COR-L47 (cell line): ENCODE results near the gene POU2F1.
A peak's percentile ranks its signal among the peaks of the same experiment; 100 is the strongest.
"Not testable (repeated sequence)": the region's sequence is repeated elsewhere in the genome, so short reads cannot be mapped to it uniquely, and the experiment has no call there.

Experiments used
- DNase-seq: peaks from one replicate; lab custom pipeline; 2025; lab: John Stamatoyannopoulos, UW

POU2F1 gene

DNA sequence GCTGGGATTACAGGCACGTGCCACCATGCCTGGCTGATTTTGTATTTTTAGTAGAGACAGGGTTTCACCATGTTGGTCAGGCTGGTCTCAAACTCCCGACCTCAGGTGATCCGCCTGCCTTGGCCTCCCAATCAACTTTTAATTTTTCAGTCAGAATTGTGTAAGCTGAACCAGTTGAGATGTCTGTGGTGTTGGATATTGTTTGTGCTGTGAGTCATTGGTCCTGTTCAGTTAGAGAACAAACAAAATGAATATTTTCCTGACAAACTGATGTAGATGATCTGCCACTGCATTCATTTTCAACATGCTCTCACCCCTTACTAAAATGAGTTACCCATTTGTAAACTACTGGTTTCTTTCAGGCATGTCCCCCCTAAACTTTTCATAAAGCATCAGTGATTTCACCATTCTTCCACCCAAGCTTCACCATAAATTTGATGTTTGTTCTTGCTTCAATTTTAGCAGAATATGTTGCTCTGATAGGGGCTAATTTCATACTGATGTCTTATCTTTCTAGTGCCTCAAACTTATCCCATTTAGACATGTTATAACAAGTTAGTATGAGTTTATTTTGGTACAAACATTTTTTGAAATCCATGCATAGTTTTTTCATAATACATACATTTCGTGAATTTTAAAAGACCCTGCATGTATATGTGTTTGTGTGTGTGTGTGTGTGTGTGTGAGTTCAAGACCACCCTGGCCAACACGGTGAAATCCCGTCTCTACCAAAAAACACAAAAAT is 15.2 kb upstream of the POU2F1 start:
- DNase-seq: not testable (repeated sequence)

DNA sequence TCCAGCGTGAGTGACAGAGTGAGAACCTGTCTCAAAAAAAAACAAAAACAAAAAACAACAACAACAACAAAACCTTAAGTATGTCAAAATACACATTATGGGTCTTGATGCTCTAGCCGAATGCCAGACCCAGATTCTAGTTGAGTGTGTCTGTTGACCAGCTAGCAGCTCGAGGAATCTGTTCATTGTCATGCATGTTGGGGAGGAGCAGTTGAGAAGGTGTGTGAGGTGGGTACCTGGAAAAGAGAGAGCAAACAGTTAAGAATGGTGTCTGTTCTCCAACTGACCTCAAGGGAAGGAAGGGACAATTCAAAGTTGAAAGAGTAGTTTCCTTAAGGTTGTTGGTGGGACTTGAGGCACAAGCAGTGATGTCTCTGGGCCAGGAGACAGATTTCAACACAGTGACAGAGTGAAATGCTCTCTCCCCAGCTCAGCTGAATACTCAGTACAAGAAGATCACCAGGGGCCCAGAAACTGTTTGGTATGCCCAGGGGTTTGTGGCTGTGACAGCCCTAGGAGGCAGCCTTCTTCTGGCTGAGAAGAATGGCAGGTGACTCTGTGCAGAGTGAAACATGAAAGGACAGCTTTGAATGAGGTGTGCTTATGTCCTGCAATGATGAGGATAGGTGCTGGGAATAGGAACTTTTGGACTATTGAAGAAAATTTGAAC is 14.4 kb upstream of the POU2F1 start:
- no peak for DNase-seq

DNA sequence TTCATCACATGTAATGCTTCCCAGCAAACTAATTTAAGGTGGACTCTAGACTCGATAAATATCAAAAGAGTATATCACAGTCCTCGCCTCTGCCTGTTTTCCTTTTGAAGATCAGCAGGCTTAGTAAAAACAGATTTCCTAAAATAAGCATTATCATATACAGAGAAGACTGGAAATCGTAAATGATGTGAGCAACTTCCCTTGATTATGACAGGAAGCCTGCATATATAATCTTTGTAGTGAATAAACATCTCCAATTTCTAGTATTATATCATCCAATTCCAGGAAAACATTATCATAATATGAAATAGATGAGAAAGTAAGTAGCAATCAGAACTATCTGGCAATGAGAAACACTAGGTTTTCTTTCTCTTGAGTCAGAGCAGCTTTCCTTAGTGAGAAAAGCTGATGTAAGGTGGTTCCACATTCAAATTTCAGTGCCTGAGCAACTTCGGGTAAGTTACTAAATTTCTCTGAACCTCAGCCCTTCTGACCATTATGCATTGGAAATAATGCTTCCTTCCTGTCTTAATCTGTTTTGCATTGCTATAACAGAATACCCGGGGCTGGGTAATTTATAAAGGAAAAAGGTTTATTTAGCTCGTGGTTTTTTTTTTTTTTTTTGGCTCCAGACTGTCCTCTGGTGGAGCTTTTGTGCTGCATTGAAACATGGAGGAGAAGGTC is 12.6 kb upstream of the POU2F1 start:
- DNase-seq: no peak

GRCh38 chr1:167208624-167208976 is 12.1 kb upstream of the POU2F1 start:
- DNase-seq: no peak

GRCh38 chr1:167209044-167209443 is 11.6 kb upstream of the POU2F1 start:
- DNase-seq: no peak

DNA sequence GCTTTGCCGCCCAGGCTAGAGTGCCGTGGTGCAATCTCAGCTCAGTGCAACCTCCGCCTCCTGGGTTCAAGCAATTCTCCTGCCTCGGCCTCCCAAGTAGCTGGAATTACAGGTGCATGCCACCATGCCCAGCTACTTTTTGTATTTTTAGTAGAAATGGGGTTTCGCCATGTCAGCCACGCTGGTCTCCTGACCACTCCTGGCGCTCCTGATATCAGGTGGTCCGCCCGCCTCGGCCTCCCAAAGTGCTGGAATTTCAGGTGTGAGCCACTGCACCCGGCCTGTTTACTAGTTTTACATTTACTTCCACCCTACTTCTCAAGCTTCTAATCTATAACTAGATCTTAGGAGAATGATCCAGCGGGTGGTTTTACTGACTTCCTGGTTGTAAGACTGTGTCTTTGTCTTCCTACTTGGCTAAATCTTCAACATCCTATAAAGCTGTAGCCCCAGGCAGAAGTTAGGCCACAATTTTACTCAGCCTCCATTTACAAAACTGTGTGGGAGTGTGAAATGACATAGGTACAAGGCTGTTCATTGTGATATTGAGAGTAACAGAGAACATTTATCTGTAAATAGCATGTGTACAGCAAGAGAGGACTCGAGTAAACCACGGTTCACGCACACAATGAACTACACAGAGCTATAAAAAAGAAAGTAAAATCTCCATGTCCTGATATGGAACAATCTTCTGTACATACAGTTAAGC is 9.6 kb upstream of the POU2F1 start:
- no peak for DNase-seq

DNA sequence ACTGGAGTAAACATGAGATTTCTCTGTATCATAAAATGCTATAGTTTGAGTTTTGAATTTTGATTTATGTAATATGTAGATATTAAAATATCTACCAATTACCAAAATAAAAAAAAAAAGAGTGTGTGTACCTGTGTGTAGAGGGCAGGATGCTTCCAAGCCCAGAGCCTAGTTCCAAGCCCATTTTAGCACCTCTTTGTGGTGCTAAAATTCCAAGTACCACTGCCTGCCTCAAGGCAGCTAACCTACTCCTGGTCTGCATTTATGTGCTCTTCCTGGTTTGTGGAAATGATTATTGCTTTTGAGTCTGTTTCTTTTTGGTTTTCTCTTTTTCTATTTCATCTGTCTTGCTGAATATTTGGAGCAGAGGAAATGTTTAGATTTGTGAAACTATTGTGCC is 8.7 kb upstream of the POU2F1 start:
- DNase-seq: no peak

DNA sequence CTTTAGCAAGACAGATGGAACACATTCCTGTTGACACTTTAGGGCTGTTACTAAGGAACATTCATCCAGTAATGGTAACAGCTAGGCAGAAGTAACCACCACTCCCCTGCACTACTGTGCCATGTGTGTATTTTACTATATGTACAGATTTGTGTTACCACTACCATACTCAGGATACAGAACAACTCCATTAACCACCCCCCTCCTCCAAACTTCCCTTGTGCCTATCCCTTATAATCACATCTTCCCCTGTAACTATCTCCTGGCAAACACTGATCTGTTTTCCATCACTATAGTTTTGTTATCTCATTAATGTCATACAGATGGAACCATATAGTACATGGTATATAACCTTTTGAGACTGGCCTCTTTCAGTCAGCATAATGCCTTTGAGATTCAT is 3.9 kb upstream of the POU2F1 start:
- DNase-seq: no peak

- peak; percentile 57 for DNase-seq
Observed at GRCh38 chr1:167219194-167219593, 1.5 kb upstream of the POU2F1 start.

DNA sequence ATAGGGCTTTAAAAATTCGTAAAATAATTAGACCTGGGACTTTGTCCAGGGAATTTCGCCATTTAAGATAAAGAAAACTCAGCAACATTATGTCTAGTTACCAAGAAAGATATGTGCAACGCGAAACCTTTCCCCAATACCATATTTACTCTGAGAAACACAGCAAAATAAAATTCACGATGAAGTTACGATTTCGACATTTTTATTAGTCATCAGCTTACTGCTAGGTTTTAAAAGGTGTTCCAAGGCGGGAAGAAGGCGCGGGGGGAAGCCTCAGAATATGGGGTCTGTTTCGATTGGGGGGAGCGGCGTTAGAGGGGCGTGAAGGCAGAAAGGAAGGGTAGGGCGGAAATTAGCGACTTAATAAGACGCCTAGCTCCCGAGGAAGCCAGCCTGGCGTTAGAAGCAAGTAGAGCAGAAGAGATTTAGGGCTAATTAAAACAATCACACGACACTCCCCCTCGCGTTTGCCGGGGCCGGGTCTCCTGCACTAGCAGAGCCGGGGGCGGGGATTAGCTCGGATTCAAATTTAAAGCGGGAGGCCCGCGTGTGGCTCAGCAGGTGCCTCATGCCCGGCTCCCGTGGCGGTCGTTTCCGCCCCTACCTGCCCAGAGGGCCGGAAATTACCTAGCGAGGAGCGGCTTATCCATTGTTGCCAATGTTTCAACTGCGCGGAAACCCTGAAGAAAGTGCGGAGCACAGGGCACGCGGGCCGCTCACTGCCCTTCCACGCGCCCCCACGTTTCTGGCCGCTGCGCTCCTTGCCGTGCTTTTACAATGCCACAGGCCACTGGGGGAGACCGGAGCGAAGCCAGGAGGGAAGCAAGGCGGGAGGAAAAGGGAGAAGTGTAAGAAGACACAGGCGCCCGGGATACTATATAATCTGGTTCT is 795 bp upstream of the POU2F1 start:
- DNase-seq: peak; percentile 99

DNA sequence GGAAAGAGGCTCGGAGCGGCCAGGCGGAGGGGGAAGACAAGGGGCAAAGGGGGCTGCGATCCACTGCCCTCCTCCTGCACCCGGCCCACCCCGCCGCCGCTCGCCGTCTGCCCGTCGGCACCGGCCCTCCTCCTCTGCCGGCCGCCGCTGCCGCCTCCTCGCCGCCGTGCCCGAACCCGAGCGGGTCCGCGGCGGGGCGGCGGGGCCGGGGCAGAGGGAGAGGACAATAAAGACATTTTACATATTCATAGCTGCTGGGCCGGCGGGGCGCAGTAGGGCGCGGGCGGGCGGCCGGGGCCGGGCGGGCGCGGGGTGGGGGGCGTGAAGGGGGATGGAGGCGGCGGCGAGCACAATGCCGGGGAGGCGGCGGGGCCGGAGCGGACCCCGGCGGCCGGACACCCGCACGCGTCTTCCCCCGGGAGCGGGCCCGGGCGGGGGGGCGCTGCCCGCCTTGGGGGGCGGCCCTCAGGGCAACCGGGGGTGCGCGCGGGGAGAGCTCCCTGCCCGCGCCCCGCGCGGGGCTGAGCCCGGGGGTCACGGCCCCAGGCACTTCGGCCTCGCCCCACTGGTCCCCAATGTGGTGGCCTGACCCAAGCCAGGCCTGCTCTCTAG is 546 bp downstream of the POU2F1 start:
- DNase-seq: no peak

DNA sequence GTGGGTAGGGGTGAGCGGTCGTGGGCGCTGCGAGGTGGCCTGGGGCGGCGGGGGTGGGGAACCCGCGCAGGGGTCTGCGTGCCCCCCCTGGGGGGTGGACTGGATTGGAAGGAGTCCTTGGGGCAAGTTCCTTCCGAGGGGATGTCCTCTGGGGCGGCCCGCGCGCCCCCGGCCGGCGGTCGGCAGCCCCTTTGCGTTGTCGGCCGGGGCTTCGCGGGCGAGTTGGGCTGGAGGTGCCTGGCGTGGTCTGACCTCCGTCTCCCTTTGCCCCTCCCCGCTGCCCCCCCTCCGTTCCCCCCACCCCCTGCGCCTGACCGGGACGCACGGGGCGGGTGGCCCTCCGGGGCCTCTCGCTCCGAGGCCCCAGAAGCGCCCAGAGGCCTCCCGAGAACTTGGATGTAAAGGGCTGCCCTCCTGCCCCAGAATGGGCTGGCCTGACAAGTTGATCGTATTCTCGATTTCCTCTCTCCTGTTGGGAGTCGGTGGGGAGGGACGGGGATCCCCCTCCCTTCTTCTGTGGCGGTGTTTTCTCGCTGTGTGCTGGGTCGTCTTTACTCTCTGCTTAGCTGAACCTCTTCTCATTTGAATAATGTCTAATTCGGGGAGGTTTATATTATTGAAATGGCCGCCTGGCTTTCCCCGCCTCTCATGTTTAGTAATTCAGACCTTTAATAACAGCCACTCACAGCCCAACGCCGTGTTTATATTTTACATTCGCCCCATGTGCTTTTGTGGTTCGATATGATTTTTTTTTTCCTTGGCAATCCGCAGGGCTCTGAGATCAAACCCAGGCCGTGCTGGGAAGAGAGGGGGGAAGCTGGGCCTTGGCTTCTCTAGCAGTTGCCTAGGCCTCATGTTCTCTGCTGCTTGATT is 1.3 kb downstream of the POU2F1 start:
- DNase-seq: peak; percentile 42

GRCh38 chr1:167223144-167224103 is 2.7 kb downstream of the POU2F1 start:
- DNase-seq: no peak

GRCh38 chr1:167224734-167225235 is 4.1 kb downstream of the POU2F1 start:
- DNase-seq: not testable (repeated sequence)

DNA sequence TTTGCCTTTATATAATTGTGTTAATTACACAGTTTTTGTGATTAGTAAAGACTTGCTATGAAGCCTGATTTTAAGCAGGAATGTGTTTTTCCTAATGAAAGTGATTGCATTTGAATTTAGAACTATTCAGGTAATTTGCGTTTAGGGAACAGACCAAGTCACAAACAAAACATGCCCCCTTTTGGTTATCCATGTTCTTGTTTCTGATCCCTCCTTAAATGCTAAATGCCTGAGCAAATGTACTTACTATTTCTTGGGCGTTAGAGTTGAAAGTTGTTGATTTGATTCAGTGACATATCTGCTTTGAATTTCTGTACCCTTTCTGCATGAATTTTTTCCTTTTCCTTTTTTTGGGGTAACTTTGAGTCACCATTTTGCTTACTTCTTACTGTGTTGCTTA is 5.2 kb downstream of the POU2F1 start:
- DNase-seq: no peak

DNA sequence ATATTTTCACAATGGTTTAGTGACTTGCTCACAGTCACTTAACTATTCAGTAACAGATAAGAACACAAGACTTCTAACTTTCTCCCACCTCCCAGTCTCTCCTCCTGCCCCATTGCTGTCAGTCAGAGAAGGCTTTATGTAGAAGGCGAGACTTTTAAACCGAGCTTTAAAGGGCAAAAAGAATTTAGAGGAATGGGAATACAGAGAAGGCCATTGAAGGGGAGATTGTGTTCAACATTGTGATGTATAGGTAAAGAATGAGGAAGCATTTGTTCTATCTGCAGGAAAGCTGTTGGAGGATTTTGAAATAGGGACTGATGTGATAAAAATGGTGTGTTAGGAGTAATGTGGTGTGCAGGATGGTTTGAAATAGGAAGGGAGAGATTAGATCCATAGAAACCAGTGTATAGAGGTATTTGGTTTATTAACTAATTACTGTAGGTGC is 7.3 kb downstream of the POU2F1 start:
- DNase-seq: no peak

- DNase-seq: no peak
Observed at GRCh38 chr1:167229719-167230385, 9.2 kb downstream of the POU2F1 start.

DNA sequence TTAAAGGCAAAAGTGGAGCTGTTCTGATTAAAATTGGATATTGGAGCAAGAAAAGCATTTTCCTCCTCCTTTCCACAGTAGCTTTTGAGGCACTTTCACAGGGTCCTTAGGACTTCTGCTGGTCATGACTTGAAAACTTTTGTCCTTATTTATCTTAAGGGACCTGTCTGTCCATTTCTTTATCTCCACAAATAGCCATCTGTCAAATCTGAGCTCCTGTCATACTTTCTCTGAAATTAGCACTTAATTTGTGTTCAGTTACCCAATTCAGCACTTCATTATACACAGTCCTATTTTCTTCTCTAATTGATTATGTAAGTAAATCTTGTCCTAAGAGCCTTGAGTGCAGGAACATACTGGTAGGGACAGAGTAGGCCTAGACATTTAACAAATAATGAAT is 9.8 kb downstream of the POU2F1 start:
- no peak for DNase-seq
